NK-92 (cell line): ENCODE results near the gene ST3GAL3.

Experiments
- DNase-seq: peaks from one replicate; lab custom pipeline; 2025; ENCODE audit not compliant: unreplicated experiment; lab: John Stamatoyannopoulos, UW

Gene ST3GAL3

DNA sequence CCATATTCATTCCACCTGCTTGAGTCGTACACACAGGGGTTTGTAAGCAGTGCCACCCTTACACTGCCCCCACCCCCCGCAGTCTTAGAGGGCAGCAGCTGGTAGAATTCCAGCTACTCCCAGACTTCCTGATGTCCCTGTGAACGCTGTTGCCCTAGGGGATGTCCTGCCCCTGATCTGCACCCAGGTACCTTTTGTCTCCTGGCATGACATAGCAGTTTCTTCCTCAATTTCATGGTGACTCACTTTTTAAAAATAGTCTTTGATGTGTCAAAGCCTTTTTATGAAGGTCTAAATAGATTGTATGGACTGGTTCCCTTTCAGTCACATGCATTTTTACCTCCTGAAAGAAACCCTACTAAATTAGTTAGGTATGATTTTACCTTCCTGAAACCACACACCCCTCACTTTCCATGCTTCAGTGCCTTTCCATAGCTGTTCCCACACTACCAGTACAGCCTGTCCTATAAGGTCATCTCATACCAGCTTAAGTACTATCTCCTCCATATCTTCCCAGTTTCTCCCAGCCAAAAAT, 76.4 kb downstream of the ST3GAL3 start:
- no peak for DNase-seq

DNA sequence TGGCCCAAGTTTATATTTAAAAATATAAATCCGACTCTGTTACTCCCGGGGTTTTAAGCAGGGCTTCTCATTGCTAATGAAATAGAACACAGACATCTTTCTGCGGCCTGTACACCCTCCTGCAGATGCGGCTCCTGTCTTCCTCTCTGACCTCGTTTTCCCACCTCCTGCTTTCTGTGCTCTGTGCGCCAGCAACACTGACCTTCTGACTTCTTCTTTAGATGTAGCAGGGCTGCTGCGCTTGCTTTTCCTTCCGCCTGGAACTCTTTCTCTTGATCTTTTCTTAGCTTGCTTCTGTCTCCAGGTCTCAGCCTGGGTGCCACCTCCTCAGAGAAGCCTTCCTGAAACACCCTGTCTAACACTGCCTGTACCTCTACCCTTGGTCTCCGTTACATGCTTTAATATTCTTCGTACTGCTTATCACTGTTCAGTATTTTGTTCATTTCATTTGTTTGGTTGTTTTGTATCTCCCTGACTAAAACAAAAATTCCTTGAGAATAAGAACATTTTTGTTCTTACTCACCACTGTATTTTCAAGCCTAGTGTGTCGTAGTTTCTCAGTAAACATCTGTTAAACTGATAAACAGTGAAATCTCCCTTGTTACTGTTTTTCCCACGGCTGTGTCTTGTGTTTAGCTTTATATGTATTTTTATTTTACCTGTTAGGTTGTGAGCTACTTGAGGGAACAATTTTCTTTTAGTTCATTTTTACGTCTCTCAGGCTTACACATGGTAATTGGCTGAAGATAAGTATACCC, 79.0 kb downstream of the ST3GAL3 start:
- no peak for DNase-seq

DNA sequence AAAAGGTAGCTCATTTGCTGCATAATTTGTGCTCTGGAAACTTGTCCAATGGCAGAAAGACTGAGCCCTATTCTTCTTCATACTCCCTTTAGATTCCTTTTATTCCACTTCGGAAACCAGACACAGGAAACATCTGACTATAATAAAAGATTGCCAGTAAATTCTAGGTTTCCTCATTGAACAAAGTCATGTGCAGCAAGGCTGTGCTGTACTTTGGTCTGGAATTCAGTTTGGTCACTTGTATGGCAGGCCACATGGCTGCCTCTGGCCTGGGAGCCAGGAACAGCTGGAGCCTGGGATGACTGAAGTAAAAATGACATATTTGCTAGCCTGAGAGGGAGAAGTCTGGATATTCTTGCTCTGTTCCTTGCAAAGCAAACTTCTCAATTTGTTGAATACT, 79.6 kb downstream of the ST3GAL3 start:
- no peak for DNase-seq

DNA sequence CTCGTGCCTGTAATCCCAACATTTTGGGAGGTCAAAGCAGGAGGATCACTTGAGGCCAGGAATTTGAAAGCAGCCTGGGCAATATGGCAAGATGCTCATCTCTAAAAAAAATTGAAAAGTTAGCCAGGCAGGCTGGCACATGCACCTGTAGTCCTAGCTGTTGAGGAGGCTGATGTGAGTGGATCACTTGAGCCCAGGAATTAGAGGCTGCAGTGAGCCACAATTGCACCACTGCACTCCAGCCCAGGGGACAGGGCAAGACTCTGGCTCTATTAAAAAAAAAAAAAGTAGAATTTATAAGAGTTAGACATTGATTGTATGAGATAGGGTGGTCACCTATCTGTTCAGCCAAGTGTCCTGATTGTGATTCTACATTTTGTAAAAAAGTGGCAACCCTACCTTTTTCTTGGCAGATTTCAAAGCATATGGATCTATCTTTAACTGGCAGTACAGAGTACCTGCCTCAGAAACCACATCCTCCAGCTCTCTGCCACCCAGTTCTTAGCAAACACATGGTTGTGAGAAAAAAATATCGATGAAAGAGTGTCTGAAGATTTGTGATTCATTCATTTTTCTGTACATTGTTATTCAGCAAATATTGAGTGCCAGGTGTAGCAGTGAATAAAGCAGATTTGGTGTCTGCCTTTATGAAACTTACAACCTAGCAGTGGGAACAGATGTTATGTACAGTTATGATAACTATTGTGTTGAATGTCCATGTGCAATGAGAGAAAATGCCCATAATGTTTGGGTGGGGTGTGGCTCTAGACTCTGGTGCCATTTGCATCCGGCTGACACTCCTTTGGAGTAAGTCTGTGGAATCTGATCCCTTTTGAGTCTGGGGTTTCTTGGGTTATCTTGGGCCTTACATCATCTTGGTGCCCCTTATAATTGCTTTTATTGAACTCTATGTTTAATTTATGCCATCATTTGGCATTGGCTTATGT, 82.5 kb downstream of the ST3GAL3 start:
- no peak for DNase-seq

DNA sequence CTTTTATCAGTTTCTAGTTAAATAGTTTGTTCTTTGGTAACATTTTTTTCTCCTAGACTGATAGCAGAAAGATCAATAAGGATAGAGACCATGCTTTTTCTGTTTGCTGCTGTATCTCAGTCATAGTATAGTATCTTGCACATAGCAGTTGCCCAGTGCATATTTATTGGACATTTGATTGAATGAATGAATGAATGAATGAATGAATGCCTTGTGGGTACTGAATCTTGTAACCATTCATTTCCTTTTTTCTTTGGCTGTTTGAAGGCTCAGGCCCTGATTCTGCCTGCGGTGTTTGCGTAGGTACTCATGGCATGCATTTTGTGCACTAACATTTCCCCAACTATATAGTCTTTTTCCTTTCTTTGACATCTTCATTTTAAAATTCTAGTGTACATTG, 83.9 kb downstream of the ST3GAL3 start:
- DNase-seq = no peak

DNA sequence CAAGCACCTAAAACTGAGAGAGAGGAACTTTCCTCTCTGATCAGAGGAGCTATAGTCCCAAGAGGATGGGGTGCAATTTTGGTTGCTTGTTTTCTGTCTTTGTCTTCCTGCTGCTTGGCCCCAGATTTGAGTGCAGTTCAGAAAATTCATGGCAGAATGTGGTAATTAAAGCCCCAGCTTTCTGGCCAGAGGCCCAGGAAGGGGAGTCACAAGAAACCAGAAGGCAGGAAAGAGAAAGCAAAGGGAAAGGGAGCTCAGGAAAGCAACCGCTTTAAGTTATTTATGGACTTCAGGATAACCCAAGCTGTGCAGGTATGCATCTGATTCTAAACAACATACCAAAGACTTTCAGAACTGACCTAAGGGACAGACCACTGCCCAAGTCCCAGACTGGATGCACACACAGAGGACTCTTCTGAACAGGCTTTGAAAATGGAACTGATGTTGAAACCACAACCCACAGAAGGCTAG, 88.8 kb downstream of the ST3GAL3 start:
- no peak for DNase-seq

DNA sequence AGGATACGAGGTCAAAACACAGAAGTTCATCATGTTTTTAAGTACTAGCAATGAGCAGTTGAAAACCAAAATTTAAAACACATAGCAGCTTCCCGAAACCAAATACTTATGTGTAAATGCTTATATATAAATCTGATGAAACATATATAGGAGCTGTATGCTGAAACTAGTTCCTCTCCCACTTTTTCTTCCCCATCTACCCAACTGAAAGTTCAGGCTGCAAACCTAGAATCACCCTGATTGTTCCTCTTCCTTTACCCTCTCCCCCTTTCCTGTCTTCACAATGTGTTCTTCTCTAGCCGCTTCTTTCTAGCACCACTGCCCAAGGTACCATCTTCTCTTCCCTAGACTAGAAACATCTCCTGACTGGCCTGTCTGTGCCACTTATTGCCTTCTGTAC, 90.6 kb downstream of the ST3GAL3 start:
- DNase-seq = no peak

DNA sequence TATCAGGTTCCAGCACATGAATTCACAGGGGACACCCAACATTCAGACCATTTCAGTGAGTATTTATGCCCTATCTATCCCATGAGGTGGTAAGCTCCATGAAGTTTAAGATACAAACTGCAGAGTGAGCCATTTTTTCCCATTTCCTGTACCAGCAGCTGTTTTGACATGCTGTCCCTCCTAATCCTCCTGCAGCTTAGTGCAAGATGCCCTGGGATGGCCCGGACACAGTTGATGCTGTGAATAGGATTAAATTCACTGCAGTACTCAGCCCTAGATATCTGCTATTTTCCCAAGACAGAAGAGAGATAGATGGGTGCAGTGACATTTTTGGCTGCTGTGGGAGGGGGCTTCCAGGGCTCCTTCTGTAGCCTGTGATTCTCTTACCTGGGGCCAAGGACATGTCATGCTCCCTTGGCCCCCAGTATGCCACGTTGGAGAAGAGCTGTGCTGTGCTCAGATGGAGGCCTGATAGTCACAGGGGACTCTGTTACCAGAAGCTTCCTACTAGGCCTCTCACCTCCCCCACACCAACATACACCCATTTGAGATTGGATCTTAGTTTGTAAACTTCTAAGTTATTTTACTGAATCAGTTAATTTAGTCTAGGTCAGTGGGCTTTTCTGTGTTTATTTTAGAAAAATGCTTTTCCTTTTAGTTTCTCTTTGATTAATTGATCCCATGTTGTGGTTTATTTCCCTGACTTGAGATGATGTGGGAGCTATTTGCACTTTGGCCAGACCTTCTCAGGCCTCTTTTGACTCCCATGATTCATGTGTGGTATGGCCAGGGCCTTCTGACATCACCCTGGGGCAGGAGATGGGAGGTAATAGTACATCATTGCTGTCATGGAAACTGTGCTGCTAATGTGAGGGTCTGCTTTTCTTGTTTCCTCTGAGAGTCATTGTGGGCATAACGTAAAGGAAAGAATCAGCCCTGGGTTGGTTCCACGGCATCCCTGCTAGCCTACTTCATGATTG, 92.6 kb downstream of the ST3GAL3 start:
- no peak for DNase-seq

DNA sequence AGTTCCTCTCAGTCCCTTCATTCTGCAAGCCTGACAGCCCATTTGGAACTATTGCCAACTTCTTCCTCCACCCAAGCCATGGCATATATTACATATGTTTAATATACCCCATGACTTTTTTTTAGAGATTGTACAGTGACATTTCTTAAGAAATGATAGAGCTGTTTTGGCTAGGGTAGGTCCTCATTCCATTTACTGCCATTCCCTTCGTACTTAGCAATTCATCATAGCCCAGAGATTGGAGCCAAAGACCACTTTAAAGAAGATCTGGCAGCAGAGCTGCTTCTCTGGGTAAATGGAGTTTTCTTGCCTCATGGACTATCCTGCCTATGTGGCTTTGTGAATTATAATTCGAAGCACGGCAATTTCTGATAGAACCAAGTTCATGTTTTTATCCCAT, 93.4 kb downstream of the ST3GAL3 start:
- DNase-seq = no peak

DNA sequence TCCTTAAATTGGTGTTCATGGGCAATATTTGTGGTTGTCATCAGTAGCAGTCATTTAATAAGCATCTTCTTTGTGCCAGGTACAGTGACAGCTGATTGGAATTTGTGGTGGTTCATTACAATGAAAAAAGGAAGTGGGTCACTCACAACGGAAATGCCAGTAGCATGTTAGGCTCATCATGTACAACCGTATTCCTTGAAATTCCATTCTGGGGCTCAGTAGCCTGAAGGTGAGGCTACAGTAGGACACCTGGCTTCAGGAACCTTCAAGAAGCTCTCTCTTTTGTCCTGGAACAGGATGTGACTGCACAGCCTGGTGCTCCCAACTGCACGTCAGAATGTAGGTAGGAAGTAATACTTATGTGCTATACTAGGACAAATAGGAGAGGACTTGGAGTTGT, 93.9 kb downstream of the ST3GAL3 start:
- DNase-seq = no peak

DNA sequence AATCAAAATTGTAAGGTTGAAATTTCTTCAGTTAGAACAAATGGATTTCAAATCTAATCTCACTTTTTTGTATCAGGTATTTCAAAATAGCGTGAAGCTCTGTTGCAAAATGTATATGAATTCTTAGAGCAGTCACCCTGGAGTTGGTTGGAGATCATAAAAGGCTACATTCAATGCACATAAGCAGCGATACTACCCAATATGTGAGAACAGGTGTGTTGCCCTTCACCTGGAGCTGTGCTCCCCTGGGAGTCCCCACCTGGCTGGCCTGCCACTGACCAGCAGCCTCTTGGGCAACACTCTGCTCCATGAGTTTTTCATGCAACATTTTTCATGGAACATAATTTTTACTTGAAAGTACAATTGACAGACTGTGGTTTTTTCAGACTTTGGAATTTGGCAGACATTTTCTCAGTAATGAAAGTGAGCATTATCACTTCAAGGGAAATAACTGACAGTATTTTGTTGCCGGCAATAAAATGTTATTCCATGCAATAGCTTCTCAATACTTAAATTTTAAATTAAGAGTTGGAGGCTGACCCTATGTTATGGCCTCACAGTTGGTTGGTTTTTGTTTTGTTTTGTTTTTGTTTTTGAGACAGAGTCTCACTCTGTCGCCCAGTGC, 95.1 kb downstream of the ST3GAL3 start:
- no peak for DNase-seq

DNA sequence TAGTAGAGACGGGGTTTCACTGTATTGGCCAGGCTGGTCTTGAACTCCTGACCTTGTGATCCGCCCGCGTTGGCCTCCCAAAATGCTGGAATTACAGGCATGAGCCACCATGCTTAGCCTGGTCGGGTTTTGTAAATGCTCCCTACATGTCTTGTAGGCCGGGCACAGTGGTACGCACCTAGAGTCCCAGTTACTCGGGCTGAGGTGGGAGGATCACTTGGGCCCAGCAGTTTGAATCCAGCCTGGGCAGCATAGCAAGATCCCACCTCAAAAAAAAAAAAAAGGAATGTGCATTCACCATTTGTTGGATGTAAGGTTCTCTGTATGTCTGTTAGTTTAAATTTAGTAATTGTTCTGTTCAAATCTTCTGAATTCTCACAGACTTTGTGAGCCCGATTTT, 95.8 kb downstream of the ST3GAL3 start:
- no peak for DNase-seq

DNA sequence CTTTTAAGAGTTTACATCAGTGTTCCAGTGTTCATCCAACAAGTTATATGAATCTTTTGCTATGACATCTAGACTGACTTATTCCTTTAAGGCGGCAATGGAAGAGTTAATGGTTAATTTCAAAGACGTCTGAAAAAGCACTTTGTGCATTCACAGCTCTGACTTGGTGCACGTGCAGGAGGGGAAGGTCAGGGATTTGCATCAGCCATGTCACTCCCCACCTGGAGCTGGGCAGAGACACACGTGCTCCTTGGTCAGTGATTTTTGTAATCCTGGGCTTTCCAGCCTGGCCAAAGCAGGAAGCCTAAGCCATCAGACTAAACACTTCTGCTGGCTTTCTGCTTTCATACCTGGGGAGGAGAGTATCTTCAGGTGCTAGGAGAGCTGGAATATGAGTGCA, 96.3 kb downstream of the ST3GAL3 start:
- no peak for DNase-seq

DNA sequence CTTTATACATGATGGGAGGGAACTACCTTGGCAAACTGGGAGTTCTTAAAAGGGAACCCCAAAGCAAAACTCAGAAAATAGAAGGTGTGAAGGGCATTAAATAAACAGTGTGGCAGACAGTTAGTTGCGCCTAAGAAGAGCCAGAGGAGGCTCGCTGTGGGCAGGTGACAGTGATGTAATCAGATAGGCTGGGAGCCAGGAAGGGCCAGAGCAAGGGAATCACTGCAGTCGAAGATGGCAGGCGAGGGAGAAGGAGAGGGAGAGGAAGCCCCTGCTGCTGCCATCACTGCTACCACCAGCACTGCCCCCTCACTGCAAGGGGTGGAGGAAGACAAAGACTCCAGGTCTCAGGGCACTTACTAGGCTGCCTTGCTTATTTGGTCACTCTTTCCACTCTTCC, 97.2 kb downstream of the ST3GAL3 start:
- no peak for DNase-seq

DNA sequence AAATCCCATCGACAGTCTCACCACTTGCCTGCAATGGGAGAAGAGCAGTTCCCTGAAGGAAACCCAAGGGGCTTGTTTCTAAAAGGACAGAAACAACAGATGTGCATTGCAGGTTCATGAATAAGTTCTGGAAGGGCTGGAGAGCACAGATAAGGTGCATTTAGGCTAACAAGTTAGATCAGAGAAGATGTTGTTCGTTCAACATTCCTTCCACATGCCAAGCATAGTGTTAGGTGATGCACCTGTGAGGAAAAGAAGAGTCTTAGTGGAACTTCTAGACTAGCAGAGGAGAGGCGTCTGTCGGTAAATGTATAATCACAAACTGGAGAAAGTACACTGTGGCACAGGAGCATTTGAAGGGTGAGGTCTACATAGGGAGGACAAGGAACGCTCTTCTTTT, 98.0 kb downstream of the ST3GAL3 start:
- DNase-seq = no peak

DNA sequence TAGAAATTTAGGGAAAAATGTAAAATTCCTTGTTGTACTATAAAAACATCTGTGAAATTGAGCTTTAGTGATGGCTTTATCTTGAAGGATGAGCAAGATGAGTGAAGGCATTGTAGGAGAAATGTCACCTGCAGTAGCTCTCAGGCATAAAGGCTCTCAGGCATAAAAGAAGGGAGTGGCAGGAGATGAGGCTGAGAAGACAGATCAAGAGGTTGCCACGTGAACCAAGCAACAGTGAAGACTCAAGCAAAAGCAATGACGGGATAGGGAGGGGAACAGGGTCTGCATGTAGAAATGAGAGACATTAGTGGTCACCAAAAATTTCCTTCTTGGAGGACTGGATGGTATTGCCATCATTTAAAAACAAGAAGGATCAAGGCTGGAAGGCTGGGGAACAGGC, 98.8 kb downstream of the ST3GAL3 start:
- DNase-seq = no peak

DNA sequence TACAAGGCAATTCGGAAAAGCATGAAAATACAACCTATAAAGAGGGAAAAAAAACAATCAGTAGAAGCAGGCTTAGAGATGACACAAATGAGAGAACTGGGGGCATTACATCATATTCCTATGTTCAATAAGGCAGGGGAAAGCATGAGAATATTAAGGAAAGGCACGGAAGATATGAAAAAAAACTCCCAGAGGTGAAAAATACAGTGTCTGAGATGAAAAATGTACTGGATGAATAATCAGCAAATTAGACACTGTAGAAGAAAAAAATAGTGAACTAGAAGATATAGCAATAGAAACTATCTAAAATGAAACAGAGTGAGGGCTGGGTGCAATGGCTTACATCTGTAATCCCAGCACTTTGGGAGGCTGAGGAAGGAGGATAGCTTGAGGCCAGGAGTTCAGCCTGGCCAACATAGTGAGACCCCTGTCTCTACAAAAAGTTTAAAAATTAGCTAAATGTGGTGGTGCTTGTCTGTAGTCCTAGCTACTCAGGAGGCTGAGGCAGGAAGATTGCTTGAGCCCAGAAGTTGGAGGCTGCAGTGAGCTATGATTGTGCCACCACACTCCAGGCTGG, 101.8 kb downstream of the ST3GAL3 start:
- DNase-seq = no peak

DNA sequence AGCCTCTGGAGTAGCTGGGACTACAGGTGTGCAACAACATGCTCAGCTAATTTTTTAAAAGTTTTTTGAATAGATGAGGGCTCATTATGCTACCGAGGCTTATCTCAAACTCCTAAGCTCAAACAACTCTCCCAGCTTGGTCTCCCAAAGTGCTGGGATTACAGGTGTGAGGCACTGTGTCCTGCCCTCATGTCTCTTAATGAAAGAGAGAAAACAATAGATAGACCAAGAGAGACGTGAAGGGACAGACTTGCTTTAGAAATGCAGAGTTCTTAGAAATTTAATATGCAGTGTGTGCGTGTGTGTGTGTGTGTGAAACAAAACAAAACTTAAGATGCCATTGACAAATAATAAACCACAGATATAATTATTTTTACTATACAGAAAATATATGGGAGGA, 105.2 kb downstream of the ST3GAL3 start:
- no peak for DNase-seq

DNA sequence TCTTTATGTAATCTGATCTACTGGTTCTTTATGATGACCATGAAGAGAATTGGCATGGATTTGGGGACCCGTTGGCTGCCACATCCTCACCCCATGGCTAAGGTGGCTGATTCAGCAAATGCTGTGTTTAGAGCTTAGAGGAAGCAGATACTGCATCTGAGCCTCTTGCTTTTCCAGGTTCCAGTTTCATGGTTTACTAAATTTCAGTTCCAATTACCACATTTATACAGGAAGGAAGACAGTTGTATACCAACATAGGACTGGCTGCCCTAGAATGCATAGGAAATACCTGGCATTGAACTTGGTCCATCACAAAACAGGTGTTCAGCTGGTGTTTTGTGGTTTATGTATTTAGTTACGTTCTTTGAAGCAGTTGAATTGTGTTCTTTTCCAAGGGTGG, 107.1 kb downstream of the ST3GAL3 start:
- DNase-seq = no peak
